ENCODE data around the gene DNAJB11. TPM values are rescaled to one million over a fixed set of nuclear protein-coding genes. Genes with fewer than 3 reads are reported as not detected.

Gene DNAJB11
- total RNA-seq, 1 experiment from 2014 or later = 80.0 TPM

- no peak for DNase-seq (ENCODE audit: low read depth)
Observed at GRCh38 chr3:186596568-186597287, 26.2 kb downstream of the DNAJB11 start.

- no peak for DNase-seq (ENCODE audit: low read depth)
Observed at GRCh38 chr3:186598108-186598784, 27.7 kb downstream of the DNAJB11 start.

- no peak for DNase-seq (ENCODE audit: low read depth)
Observed at GRCh38 chr3:186598794-186599141, 28.2 kb downstream of the DNAJB11 start.

- no peak for DNase-seq (ENCODE audit: low read depth)
Observed at GRCh38 chr3:186599142-186599784, 28.7 kb downstream of the DNAJB11 start.

- no peak for DNase-seq (ENCODE audit: low read depth)
Observed at GRCh38 chr3:186599785-186600166, 29.3 kb downstream of the DNAJB11 start.

- no peak for DNase-seq (ENCODE audit: low read depth)
Observed at GRCh38 chr3:186600896-186601295, 30.4 kb downstream of the DNAJB11 start.

- DNase-seq (ENCODE audit: low read depth) = no peak
Observed at GRCh38 chr3:186603159-186603558, 32.6 kb downstream of the DNAJB11 start.

- no peak for DNase-seq (ENCODE audit: low read depth)
Observed at GRCh38 chr3:186605078-186605477, 34.6 kb downstream of the DNAJB11 start.

GRCh38 chr3:186605561-186606545 is 35.3 kb downstream of the DNAJB11 start:
- DNase-seq (ENCODE audit: low read depth) = no peak

- no peak for DNase-seq (ENCODE audit: low read depth)
Observed at GRCh38 chr3:186608624-186609215, 38.2 kb downstream of the DNAJB11 start.

- peak; percentile 34 for DNase-seq (ENCODE audit: low read depth)
Observed at GRCh38 chr3:186609247-186609868, 38.8 kb downstream of the DNAJB11 start.

- DNase-seq (ENCODE audit: low read depth) = no peak
Observed at GRCh38 chr3:186612065-186612464, 41.5 kb downstream of the DNAJB11 start.

GRCh38 chr3:186612721-186613636 is 42.5 kb downstream of the DNAJB11 start, which contains the start of gene AHSG:
Gene AHSG, plus strand, starts transcription at chr3:186613060. Its CDS starts 82 bp downstream, at chr3:186613142.
- no peak for DNase-seq (ENCODE audit: low read depth)

- no peak for DNase-seq (ENCODE audit: low read depth)
Observed at GRCh38 chr3:186613637-186614265, 43.2 kb downstream of the DNAJB11 start.

- DNase-seq (ENCODE audit: low read depth) = no peak
Observed at GRCh38 chr3:186614266-186614596, 43.7 kb downstream of the DNAJB11 start.

GRCh38 chr3:186614597-186615483 is 44.3 kb downstream of the DNAJB11 start:
- peak; percentile 63 for DNase-seq (ENCODE audit: low read depth)

- no peak for DNase-seq (ENCODE audit: low read depth)
Observed at GRCh38 chr3:186616299-186616617, 45.7 kb downstream of the DNAJB11 start.
